HCT116 (cell line): ENCODE results near the gene HRH3. TPM values are rescaled to one million over a fixed set of nuclear protein-coding genes. Genes with fewer than 3 reads are reported as not detected.

Experiments
- ATAC-seq: fragments of 200-7000 bp; cut with Tn5 transposase; 2 replicates; pipeline ENCODE4 v1.9.1; 2020; ENCODE audit warnings: mild to moderate bottlenecking, moderate library complexity
- BruUV-seq: library from RNA; stranded (reverse); fragments of 400-500 nt; replicated peaks from 2 replicates; lab custom pipeline; 2021; lab: Mats Ljungman, UMichigan
- CTCF ChIA-PET: fragments of 300-600 bp; sonication (Branson Sonifier 250); formaldehyde crosslinking; loops from one replicate; lab custom pipeline; 2021; ENCODE audit warnings: antibody characterized with exemption; lab: Charles Lee
- POLR2A ChIA-PET: fragments of 300-600, 350-600 bp; sonication (Branson Sonifier 250); formaldehyde crosslinking; loops from one replicate; lab custom pipeline; 2021; ENCODE audit warnings: antibody characterized with exemption; lab: Charles Lee
- RAD21 ChIA-PET, 2 experiments: fragments of 300-600 bp; sonication (Branson Sonifier 250); formaldehyde crosslinking; loops; one replicate each; lab custom pipeline; 2023; ENCODE audit warnings: low total read pairs in 2 of 2; ENCODE audit not compliant: uncharacterized antibody in 2 of 2, unreplicated experiment in 2 of 2, low non-redundant PET in 1 of 2; lab: Charles Lee
- DNase-seq: peaks from one replicate; pipeline ENCODE4 v3.0.0-alpha.2; 2010; ENCODE audit warnings: low read depth, low spot score
- H2AFZ ChIP-seq: fragments of 200-600 bp; shearing (Covaris generic), sonication (generic); 2 replicates; pipeline ENCODE4 v1.6.1; 2017; ENCODE audit warnings: low read depth, mixed run types, mixed read lengths, antibody characterized with exemption, low read length; ENCODE audit not compliant: poor library complexity, severe bottlenecking
- H3K27ac ChIP-seq: 2 replicates; pipeline ENCODE4 v1.5.1; 2012; ENCODE audit warnings: low read depth, low read length
- H3K27me3 ChIP-seq: fragments of 200-600 bp; sonication (generic); 2 replicates; pipeline ENCODE4 v1.6.1; 2016; ENCODE audit warnings: mixed run types, low read length, mixed read lengths; ENCODE audit not compliant: insufficient read depth
- H3K36me3 ChIP-seq, 2 experiments: fragments of 200-500 bp in 1 of 2; fragments of 200-600 bp in 1 of 2; sonication (Bioruptor generic) in 1 of 2; sonication (generic) in 1 of 2; 2 replicates each; pipeline versions ENCODE4 v1.5.1 to v1.6.1; 2014 to 2016; ENCODE audit warnings: low read length in 2 of 2, inconsistent platforms in 1 of 2, mixed read lengths in 1 of 2, mixed run types in 1 of 2; ENCODE audit not compliant: insufficient read depth in 2 of 2, control insufficient read depth in 1 of 2
- H3K4me1 ChIP-seq, 2 experiments: fragments of 200-600 bp in 1 of 2; sonication (generic) in 1 of 2; 2 replicates each; pipeline versions ENCODE4 v1.5.1 to v1.6.1; 2012 to 2017; ENCODE audit warnings: low read length in 2 of 2, inconsistent platforms in 1 of 2, mild to moderate bottlenecking in 1 of 2, mixed read lengths in 1 of 2, mixed run types in 1 of 2, moderate library complexity in 1 of 2; ENCODE audit not compliant: insufficient read depth in 2 of 2, control insufficient read depth in 1 of 2
- H3K4me2 ChIP-seq: fragments of 200-600 bp; sonication (generic); 2 replicates; pipeline ENCODE4 v1.6.1; 2017; ENCODE audit warnings: mixed run types, low read length, mixed read lengths
- H3K4me3 ChIP-seq, 2 experiments: fragments of 200-600 bp in 1 of 2; sonication (generic) in 1 of 2; replicated peaks in 1 of 2; 2 replicates each; pipeline ENCODE4 v1.5.1; 2011 to 2016; ENCODE audit warnings: low read length in 2 of 2, control low read depth in 1 of 2, low read depth in 1 of 2, mild to moderate bottlenecking in 1 of 2, mixed read lengths in 1 of 2, mixed run types in 1 of 2
- H3K79me2 ChIP-seq: fragments of 200-600 bp; sonication (generic); 2 replicates; pipeline ENCODE4 v1.6.1; 2017; ENCODE audit warnings: mild to moderate bottlenecking, mixed run types, low read length, moderate library complexity, mixed read lengths; ENCODE audit not compliant: insufficient read depth
- H3K9ac ChIP-seq: fragments of 200-600 bp; sonication (generic); 2 replicates; pipeline ENCODE4 v1.6.1; 2016; ENCODE audit warnings: low read length, mixed read lengths
- H3K9me2 ChIP-seq: fragments of 200-600 bp; sonication (generic), shearing (Covaris generic); 2 replicates; pipeline ENCODE4 v1.6.1; 2017; ENCODE audit warnings: mixed run types, mild to moderate bottlenecking, moderate library complexity; ENCODE audit not compliant: insufficient read depth
- H3K9me3 ChIP-seq, 2 experiments: fragments of 200-500 bp in 1 of 2; fragments of 200-600 bp in 1 of 2; sonication (Bioruptor generic) in 1 of 2; sonication (generic) in 1 of 2; 2 replicates each; pipeline ENCODE4 v1.6.1; 2014 to 2017; ENCODE audit warnings: low read length in 2 of 2, mixed read lengths in 2 of 2, inconsistent platforms in 1 of 2, low read depth in 1 of 2, mild to moderate bottlenecking in 1 of 2, mixed run types in 1 of 2, moderate library complexity in 1 of 2; ENCODE audit not compliant: control insufficient read depth in 1 of 2, insufficient read depth in 1 of 2
- H4K20me1 ChIP-seq: fragments of 200-600 bp; sonication (generic), shearing (Covaris generic); 2 replicates; pipeline ENCODE4 v1.6.1; 2017; ENCODE audit warnings: mixed run types, mild to moderate bottlenecking, moderate library complexity; ENCODE audit not compliant: insufficient read depth
- ATF3 ChIP-seq: IDR thresholded peaks from 2 replicates; pipeline ENCODE4 v1.6.1; 2012
- CBX3 ChIP-seq: IDR thresholded peaks from 2 replicates; pipeline ENCODE4 v1.6.1; 2012; ENCODE audit warnings: low read depth
- ELF1 ChIP-seq: IDR thresholded peaks from 2 replicates; pipeline ENCODE4 v1.6.1; 2012; ENCODE audit warnings: low read depth, borderline replicate concordance
- EZH2 ChIP-seq: fragments of 200-600 bp; sonication (generic); IDR thresholded peaks from 2 replicates; pipeline ENCODE4 v1.6.1; 2017; ENCODE audit warnings: antibody characterized with exemption, mixed run types
- FOSL1 ChIP-seq: IDR thresholded peaks from 2 replicates; pipeline ENCODE4 v1.6.1; 2012; ENCODE audit warnings: low read depth
- JUND ChIP-seq: IDR thresholded peaks from 2 replicates; pipeline ENCODE4 v1.6.1; 2012
- MAX ChIP-seq: IDR thresholded peaks from 2 replicates; pipeline ENCODE4 v1.6.1; 2012
- RAD21 ChIP-seq: IDR thresholded peaks from 2 replicates; pipeline ENCODE4 v1.6.1; 2012; ENCODE audit warnings: low read depth, mild to moderate bottlenecking
- SIN3A ChIP-seq: IDR thresholded peaks from 2 replicates; pipeline ENCODE4 v1.6.1; 2012; ENCODE audit warnings: low read depth
- SP1 ChIP-seq: IDR thresholded peaks from 2 replicates; pipeline ENCODE4 v1.6.1; 2012; ENCODE audit warnings: low read depth
- ZNF274 ChIP-seq: fragments of 200-500 bp; sonication (Bioruptor generic); IDR thresholded peaks from 2 replicates; pipeline ENCODE4 v1.6.1; 2014; ENCODE audit warnings: mild to moderate bottlenecking, low read depth, low read length, inconsistent platforms
- intact Hi-C: fragments of 100-400 bp; cut with micrococcal nuclease; formaldehyde crosslinking; loops from 2 replicates; pipeline ENCODE4 v1.10.0; 2022
- total RNA-seq: library from RNA; stranded (reverse); gene quantifications from one replicate; pipeline ENCODE4 v1.2.1, GENCODE V29; 2021; ENCODE audit not compliant: unreplicated experiment

HRH3 gene
- total RNA-seq, 1 experiment from 2014 or later: not detected

GRCh38 chr20:62183426-62184142 lies 36.5 kb downstream of the HRH3 start:
- intact Hi-C loops: loop anchor here (2.0 kb wide), 1 partner anchor 23 kb away; no protein-coding TSS in a partner anchor
- peak overlapping the region; percentile 68 to 84 for H3K4me3 ChIP-seq
- TF ChIP-seq RAD21: no peak
- no peak for TF ChIP-seq SIN3A
- TF ChIP-seq CBX3: no peak
- TF ChIP-seq ZNF274: no peak
- no peak for TF ChIP-seq MAX
- no peak for TF ChIP-seq ELF1
- no peak for TF ChIP-seq FOSL1
- TF ChIP-seq EZH2: no peak
- TF ChIP-seq ATF3: no peak
- TF ChIP-seq JUND: no peak
- no peak for TF ChIP-seq SP1
- TF ChIP-seq, all 23 proteins: peak for 0
- ATAC-seq (no peak), DNase-seq (no peak)
- Histone ChIP-seq H3K9ac (peak overlapping the region; percentile 99), H3K9me3 (no peaks in the 10 kb centered on the region), H3K36me3 (peaks cover 0 to 2% of the 10 kb centered on the region in 2 experiments; a peak in 2 of 4 replicates), H3K4me1 (peaks cover 6 to 17% of the 10 kb centered on the region in 2 experiments; a peak in 3 of 4 replicates), H3K27me3 (no peaks in the 10 kb centered on the region), H3K79me2 (peaks cover 67% of the 10 kb centered on the region), H3K9me2 (no peaks in the 10 kb centered on the region), H3K27ac (peak overlapping the region; percentile 92), H2AFZ (no peak overlapping the region), H4K20me1 (no peaks in the 10 kb centered on the region), H3K4me2 (peak overlapping the region; percentile 78)
- RAD21 ChIA-PET: no interaction called here
- POLR2A ChIA-PET: no interaction called here
- BruUV-seq: TSS peak; percentile 62
- CTCF ChIA-PET: no interaction called here
